Measurements from ENCODE around the gene TRIM33.

GRCh38 chr1:114517348-114517747 lies 6.3 kb upstream of the TRIM33 start:
- TF ChIP-seq CTCF (IDR thresholded peaks at IDR 0.05; ENCODE audit: low read length) (no peak), EZH2 (optimal IDR thresholded peaks at IDR 0.05; ENCODE audit: low read depth, low read length) (no peak)

All from MM.1S (cell line).